ENCODE data around the gene VAV2.
"Not testable (repeated sequence)": the region's sequence is repeated elsewhere in the genome, so short reads cannot be mapped to it uniquely, and the experiment has no call there.

VAV2 gene

GRCh38 chr9:133777068-133777791 is 214.9 kb downstream of the VAV2 start:
- DNase-seq = no peak

- DNase-seq = no peak
These were observed 215.9 kb downstream of the VAV2 start for GRCh38 chr9:133775951-133776905.

DNA sequence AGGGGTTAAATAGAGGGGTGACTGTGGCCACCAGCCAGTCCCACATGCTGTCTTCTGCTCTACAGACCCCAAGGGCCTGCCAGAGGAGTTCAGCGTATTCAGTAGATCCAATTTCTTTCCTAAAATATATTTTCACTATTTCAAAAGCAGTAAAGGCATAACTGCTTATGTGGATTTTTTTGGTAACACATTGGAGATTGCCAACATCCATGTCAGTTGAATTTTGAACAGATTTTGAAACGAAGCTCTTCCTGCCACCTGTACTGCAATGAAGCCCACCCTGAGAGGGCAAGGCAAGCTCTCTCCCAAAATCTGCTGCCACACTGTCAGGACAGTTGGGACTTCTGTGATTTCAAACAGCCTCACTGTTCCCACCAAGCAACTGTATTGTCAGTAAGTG is 216.8 kb downstream of the VAV2 start:
- no peak for DNase-seq

DNA sequence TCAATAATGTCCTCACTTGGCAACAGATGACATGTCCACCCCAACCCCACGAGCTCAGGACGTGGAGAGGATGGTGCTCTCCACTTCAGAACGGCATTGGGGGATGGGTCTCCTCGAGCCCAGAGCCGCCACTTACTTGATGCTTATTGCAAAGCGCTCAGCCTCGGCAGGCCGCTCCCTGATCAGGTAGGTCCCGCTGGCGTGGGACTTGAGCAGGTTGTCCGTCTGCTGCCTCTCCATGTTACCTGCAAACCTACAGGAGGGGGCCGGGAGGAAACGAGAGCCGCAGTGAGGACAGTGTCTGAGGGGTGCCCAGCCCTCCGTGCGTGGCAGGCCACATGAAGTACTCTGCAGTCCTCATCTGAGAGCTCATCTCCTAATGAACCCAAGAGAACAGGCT is 217.3 kb downstream of the VAV2 start:
- no peak for DNase-seq

- no peak for DNase-seq
These were observed 218.1 kb downstream of the VAV2 start for GRCh38 chr9:133773889-133774655.

- no peak for DNase-seq
These were observed 219.5 kb downstream of the VAV2 start for GRCh38 chr9:133772581-133772980.

- peak; percentile 40 for DNase-seq
These were observed 220.3 kb downstream of the VAV2 start for GRCh38 chr9:133771486-133772482.

DNA sequence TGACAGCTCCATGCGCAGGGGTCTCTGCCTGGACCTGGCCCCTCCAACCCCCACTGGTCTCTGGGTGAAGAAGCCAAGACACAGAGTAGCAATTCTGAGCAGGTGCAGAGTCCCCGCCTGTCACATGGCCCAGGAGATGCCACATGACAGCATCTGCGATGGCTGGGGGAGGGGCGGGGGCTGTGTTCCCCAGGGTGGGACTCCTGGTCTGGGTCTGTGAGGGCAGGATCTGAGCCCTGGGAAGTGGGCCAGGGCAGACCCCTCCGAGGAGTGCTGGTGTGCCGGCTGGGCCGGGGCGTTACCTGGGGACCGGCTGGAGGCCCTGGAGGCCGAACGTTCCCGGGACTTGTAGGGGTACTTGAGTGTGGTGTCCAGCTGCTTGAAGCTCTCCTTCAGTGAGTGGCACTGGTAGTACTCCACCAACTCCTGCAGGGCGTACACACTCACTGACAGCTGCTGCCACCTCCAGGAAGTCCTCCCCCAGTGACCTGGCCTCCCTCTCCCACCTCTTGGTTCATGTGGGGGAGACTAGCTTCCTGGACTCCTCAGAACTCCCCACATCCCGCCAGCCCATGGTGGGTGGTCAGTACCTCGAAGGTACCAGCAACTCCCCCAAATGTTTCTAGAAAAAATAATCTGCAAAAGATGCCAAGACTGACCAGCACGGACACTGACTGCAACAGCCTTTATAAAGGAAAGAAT is 221.9 kb downstream of the VAV2 start:
- peak; percentile 25 for DNase-seq

DNA sequence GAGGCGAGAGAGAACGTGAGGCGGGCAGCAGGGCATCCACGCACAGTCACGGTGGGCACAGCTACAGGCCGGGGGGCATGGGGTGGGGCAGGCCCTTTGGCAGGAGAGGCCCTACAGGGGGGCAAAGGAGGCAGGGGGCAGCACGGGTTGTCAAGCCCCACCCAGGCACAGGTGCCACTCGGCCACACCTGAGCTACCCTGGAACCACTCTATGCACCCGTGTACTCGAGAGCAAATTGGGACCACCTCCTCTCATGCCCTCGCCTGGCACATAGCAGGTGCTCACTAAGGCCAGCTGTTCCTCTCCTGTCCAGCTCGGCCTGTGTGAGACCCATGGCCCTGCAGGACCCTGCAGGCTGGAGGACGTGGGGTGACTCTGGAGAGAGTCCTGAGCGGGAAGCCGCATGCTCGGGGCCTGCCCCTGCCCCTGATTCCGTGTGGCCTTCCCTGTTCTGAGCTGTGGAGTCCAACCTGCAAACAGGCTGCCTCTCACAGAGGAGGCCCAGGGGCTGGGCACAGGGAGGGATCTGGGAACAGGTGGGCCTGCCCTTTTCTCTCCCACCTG is 222.5 kb downstream of the VAV2 start:
- DNase-seq = peak; percentile 37

DNA sequence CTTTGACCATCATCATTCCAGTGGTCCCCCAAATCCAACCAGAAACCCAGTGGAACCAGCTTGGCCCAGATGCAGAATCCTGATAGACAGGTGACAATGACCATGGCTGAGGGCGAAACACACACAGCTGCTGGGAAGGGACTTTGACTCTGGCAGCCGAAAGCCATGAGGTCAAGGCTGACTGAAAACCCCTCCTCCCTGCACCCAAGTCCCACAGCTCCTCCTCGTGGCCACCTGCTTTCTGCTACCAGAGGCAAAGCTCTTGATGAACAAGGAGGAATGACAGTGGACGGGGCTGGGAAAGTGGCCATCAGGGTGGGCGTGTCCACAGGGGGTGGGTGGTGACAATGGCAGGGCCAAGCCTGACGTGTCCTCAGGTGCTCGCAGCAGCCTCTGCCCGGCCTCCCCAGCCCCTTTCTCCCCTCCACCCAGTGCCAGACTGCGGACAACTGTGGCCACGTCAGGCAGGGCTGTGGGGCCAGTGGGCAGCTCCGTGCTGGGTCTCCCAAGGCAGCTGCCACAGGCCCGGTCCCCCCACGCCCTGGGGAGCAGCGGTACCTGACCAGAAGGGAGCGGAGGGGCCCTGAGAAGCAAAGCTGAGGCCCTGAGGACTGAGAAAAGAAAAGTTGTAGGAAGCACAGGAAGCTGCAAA is 223.1 kb downstream of the VAV2 start:
- DNase-seq = peak; percentile 47

GRCh38 chr9:133768371-133768858 is 223.7 kb downstream of the VAV2 start:
- peak; percentile 32 for DNase-seq

GRCh38 chr9:133767625-133768024 is 224.5 kb downstream of the VAV2 start:
- DNase-seq = no peak

DNA sequence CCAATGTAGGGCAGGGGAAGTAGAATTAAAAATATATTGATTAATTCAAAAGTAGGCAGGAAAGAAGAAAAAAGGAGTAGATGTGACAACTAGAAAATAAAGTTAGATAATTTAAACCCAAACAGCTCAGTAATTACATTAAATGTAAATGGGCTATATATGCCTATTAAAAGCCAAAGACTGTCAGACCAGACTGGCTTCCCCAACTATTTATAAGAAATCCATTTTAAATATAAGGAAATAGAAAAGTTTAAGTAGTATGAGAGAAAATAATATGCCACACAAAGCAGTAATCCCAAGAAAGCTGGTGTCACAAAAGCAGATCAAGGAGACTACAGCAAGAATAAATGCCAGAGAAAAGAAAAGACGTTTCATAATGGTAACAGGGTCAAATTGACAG is 225.1 kb downstream of the VAV2 start:
- no peak for DNase-seq

- not testable (repeated sequence) for DNase-seq
These were observed 225.9 kb downstream of the VAV2 start for GRCh38 chr9:133766234-133766633.

DNA sequence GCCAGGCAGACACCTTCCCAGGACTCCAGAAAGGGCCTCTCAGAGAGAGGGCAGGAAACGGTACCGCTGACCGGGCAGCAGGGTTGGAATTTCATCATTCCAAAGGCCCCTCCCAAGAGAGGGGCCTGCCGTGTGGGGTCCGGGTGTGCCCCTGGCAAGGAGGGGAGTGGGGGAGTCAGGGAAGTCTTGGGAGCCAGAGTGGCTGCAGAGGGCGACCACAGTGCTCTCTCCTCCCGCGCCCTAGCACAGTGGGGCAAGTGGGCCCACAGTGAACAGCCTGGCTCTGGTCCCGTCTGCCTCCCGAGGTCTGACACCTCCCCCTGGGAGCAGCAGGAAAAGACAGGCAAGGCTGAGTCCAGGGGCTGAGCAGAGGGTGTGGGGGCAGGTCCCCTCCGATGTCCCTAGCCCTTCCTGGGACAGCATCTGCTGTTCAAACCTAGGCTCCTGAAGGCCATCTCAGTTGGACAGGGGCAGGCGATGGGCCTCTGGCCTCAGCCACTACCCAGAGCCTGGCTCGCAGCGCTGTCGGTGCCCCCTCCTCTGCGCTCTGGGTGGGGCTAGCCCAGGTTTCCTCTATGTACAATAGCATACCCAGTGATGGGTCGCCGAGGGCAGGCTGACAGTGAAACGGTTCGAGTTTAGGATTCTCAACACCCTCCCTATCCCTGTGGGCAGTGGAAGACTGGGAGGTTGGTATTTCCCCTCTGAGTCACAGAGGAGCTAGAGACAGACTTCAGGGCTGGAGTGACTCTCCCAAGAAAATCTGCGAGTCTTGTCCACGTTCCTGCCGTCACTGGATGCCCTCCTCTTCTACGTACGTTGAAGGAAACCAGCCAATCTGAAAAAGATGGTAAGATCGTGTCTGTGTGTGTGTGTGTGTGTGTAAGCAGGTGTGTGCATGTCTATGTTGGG is 228.6 kb downstream of the VAV2 start:
- peak; percentile 26 for DNase-seq

GRCh38 chr9:133762488-133763271 is 229.4 kb downstream of the VAV2 start:
- peak; percentile 29 for DNase-seq

DNA sequence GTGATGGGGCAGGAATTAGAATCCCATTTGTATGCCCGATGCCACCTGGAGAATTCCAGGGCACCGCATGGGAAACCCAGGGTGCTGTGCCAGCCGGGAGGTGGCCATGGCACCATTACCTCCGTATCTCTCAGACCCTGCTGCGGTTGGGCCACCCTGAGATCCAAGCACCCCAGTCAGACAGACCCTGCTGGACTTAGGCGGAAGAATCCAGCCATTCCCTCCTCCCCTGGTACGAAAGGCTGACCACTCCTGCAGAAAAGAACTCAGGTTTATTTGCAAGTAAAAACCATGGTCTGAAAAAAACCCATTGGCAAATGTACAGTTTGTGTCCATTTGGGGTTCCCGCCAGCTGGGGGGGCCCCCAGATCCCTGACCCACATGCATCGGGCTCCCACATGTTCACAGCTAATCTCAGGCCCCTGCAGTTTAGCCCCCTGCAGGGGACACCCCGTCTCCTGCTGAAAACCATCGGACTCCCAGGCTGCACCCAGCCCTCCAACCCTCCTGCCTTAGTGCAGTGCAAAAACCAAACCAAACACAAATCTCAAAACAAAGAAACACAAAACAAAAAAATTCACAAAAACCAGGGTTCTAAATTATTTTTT is 230.4 kb downstream of the VAV2 start:
- DNase-seq = peak; percentile 30

Data from activated CD8-positive, alpha-beta memory T cell treated with anti-CD3 and anti-CD28 coated beads, Interleukin-2, amount 50 U/mL, for 48 hours (primary cell).